GM12878 (cell line): ENCODE measurements around the gene STAT5B. TPM values are rescaled to one million over a fixed set of nuclear protein-coding genes. Genes with fewer than 3 reads are reported as not detected.

Experiments
- ATAC-seq: fragments of 200-7000 bp; cut with Tn5 transposase; 3 replicates; pipeline ENCODE4 v1.9.1; 2020; ENCODE audit warnings: mild to moderate bottlenecking, moderate library complexity
- BruUV-seq: library from RNA; stranded (reverse); fragments of 400-500 nt; replicated peaks from 2 replicates; lab custom pipeline; 2021; lab: Mats Ljungman, UMichigan
- CTCF ChIA-PET: fragments of 300-600 bp; sonication (Branson Sonifier 250); formaldehyde crosslinking; extraction: SDS; loops from one replicate; lab custom pipeline; 2021; ENCODE audit warnings: inconsistent platforms; lab: Yijun Ruan, JAX
- POLR2A ChIA-PET: fragments of 350-600 bp; formaldehyde crosslinking; extraction: SDS; loops from one replicate; lab custom pipeline; 2021; ENCODE audit warnings: inconsistent platforms; lab: Charles Lee
- RAD21 ChIA-PET: fragments of 300-600 bp; sonication (Branson Sonifier 250); formaldehyde crosslinking; loops from one replicate; lab custom pipeline; 2023; ENCODE audit warnings: antibody characterized with exemption; ENCODE audit not compliant: unreplicated experiment; lab: Charles Lee
- SMC1A ChIA-PET: fragments of 300-600 bp; sonication (Branson Sonifier 250); formaldehyde crosslinking; loops from one replicate; lab custom pipeline; 2023; ENCODE audit not compliant: unreplicated experiment, uncharacterized antibody; lab: Charles Lee
- DNase-seq: peaks from one replicate; pipeline ENCODE4 v3.0.0-alpha.2; 2011; ENCODE audit warnings: low read depth, low spot score
- FAIRE-seq: peaks from 3 replicates; lab custom pipeline; 2011; peaks lifted over from hg19 to GRCh38; lab: Jason Lieb, UNC
- H2AFZ ChIP-seq: 2 replicates; pipeline ENCODE4 v1.6.0; 2011; ENCODE audit warnings: low read depth, low read length, control low read depth; ENCODE audit not compliant: control insufficient read depth
- H3K27ac ChIP-seq: 2 replicates; pipeline ENCODE4 v1.5.1; 2011; ENCODE audit warnings: control low read depth; ENCODE audit not compliant: control insufficient read depth, insufficient read depth
- H3K27me3 ChIP-seq, 2 experiments: replicated peaks in 1 of 2; 2 replicates each; pipeline versions ENCODE4 v1.6.0 to v1.6.1; 2011; ENCODE audit warnings: low read length in 1 of 2; ENCODE audit not compliant: control insufficient read depth in 2 of 2, insufficient read depth in 2 of 2
- H3K36me3 ChIP-seq, 2 experiments: 2 replicates each; pipeline ENCODE4 v1.5.1; 2011; ENCODE audit warnings: low read length in 1 of 2; ENCODE audit not compliant: control insufficient read depth in 2 of 2, insufficient read depth in 2 of 2
- H3K4me1 ChIP-seq: 2 replicates; pipeline ENCODE4 v1.6.1; 2011; ENCODE audit warnings: mild to moderate bottlenecking, low read length, moderate library complexity, mixed read lengths; ENCODE audit not compliant: control insufficient read depth, insufficient read depth
- H3K4me2 ChIP-seq: 2 replicates; pipeline ENCODE4 v1.6.0; 2011; ENCODE audit warnings: control low read depth; ENCODE audit not compliant: control insufficient read depth, insufficient read depth
- H3K4me3 ChIP-seq: fragments of 200-600 bp; sonication (generic); 2 replicates; pipeline ENCODE4 v1.5.1; 2016
- H3K79me2 ChIP-seq: 2 replicates; pipeline ENCODE4 v1.6.0; 2011; ENCODE audit warnings: low read length; ENCODE audit not compliant: control insufficient read depth, insufficient read depth
- H3K9ac ChIP-seq: 2 replicates; pipeline ENCODE4 v1.8.0; 2011; ENCODE audit warnings: low read length, control low read depth, mixed read lengths; ENCODE audit not compliant: control insufficient read depth, insufficient read depth
- H3K9me3 ChIP-seq: replicated peaks from 3 replicates; pipeline ENCODE4 v1.5.1; 2011; ENCODE audit warnings: mild to moderate bottlenecking, low read length; ENCODE audit not compliant: control insufficient read depth, insufficient read depth
- H4K20me1 ChIP-seq: 2 replicates; pipeline ENCODE4 v1.6.0; 2011; ENCODE audit not compliant: control insufficient read depth, insufficient read depth
- BRCA1 ChIP-seq: IDR thresholded peaks from 2 replicates; pipeline ENCODE4 v1.6.1; 2011; ENCODE audit warnings: low read depth, low read length, improper control_type of control experiment
- EED ChIP-seq: sonication (generic); IDR thresholded peaks from 2 replicates; pipeline ENCODE4 v1.6.1; 2016; ENCODE audit warnings: antibody characterized with exemption, low read depth
- EZH2 ChIP-seq: IDR thresholded peaks from 2 replicates; pipeline ENCODE4 v1.6.1; 2012; ENCODE audit warnings: low read depth, mild to moderate bottlenecking, control low read depth, inconsistent platforms, low read length, borderline replicate concordance; ENCODE audit not compliant: control insufficient read depth
- IKZF1 ChIP-seq: fragments of 450-650 bp; conservative IDR thresholded peaks from 2 replicates; pipeline ENCODE4 v1.6.1; 2017; ENCODE audit warnings: antibody characterized with exemption, mild to moderate bottlenecking
- IRF4 ChIP-seq: IDR thresholded peaks from 2 replicates; pipeline ENCODE4 v1.6.1; 2011; ENCODE audit warnings: low read depth, low read length
- MLLT1 ChIP-seq: fragments of 450-650 bp; IDR thresholded peaks from 2 replicates; pipeline ENCODE4 v1.6.1; 2016; ENCODE audit warnings: mild to moderate bottlenecking
- NRF1 ChIP-seq: conservative IDR thresholded peaks from 2 replicates; pipeline ENCODE4 v1.6.1; 2011; ENCODE audit warnings: mild to moderate bottlenecking, low read depth, low read length, improper control_type of control experiment
- PAX8 ChIP-seq: fragments of 450-650 bp; IDR thresholded peaks from 2 replicates; pipeline ENCODE4 v1.6.1; 2017; ENCODE audit warnings: mild to moderate bottlenecking, moderate library complexity
- RAD21 ChIP-seq: IDR thresholded peaks from 2 replicates; pipeline ENCODE4 v1.6.1; 2011; ENCODE audit warnings: mild to moderate bottlenecking, low read depth, low read length, moderate library complexity; ENCODE audit not compliant: insufficient read depth
- RELA ChIP-seq: fragments of 450-650 bp; IDR thresholded peaks from 2 replicates; pipeline ENCODE4 v1.8.0; 2014; ENCODE audit warnings: borderline replicate concordance; ENCODE audit not compliant: partially characterized antibody
- RELB ChIP-seq: fragments of 450-650 bp; IDR thresholded peaks from 2 replicates; pipeline ENCODE4 v1.6.1; 2017; ENCODE audit warnings: low read depth, mild to moderate bottlenecking, moderate library complexity
- SIX5 ChIP-seq: IDR thresholded peaks from 2 replicates; pipeline ENCODE4 v1.6.1; 2011; ENCODE audit warnings: mild to moderate bottlenecking, low read depth, low read length, moderate library complexity; ENCODE audit not compliant: severe bottlenecking
- SREBF2 ChIP-seq: IDR thresholded peaks from 2 replicates; pipeline ENCODE4 v1.6.1; 2012; ENCODE audit warnings: mild to moderate bottlenecking, low read length
- SRF ChIP-seq, 2 experiments: IDR thresholded peaks; 2 replicates each; pipeline ENCODE4 v1.6.1; 2011; ENCODE audit warnings: low read depth in 2 of 2, low read length in 2 of 2, mild to moderate bottlenecking in 1 of 2, moderate library complexity in 1 of 2
- ZBTB40 ChIP-seq: fragments of 450-650 bp; IDR thresholded peaks from 2 replicates; pipeline ENCODE4 v1.6.1; 2016; ENCODE audit warnings: mild to moderate bottlenecking, moderate library complexity, borderline replicate concordance
- ZNF24 ChIP-seq: fragments of 450-650 bp; IDR thresholded peaks from 2 replicates; pipeline ENCODE4 v1.6.1; 2017; ENCODE audit warnings: antibody characterized with exemption, mild to moderate bottlenecking
- WGBS: methylation state at CpG from one replicate; pipeline ENCODE4 v1.1.6; 2016; ENCODE audit warnings: low lambda C conversion rate; ENCODE audit not compliant: insufficient replicate concordance, insufficient coverage; ENCODE audit errors: missing lambda C conversion rate; 5-methylcytosine and 5-hydroxymethylcytosine counted together
- in situ Hi-C: fragments of 300-500 bp; cut with MboI; formaldehyde crosslinking; loops from 9 replicates; pipeline ENCODE4 v1.14.3; 2018; ENCODE audit warnings: mixed read lengths
- intact Hi-C: fragments of 100-400 bp; cut with micrococcal nuclease; formaldehyde crosslinking; loops from one replicate; pipeline ENCODE4 v1.14.2; 2022; ENCODE audit not compliant: unreplicated experiment
- polyA plus RNA-seq, 11 experiments: library from polyadenylated mRNA; depleted of rRNA in 4 of 11; unstranded in 6 of 11; stranded (reverse) in 5 of 11; fragments of >200 nt; fragmentation: Nextera tagmentation in 4 of 11; fragmentation: Illumina TruSeq in 1 of 11; extraction: Ambion mirVana in 4 of 11; extraction: Trizol in 1 of 11; gene quantifications; 1 replicate in 1 of 11; 2 replicates in 10 of 11; pipeline versions ENCODE4 v1.2.1 to v1.2.3, GENCODE V29; 2011 to 2016; ENCODE audit warnings: inconsistent platforms in 2 of 11, missing spikeins in 2 of 11, low read depth in 1 of 11
- total RNA-seq, 4 experiments: library from RNA; depleted of rRNA in 3 of 4; stranded (reverse); fragments of >200 nt in 3 of 4; fragmentation: Illumina TruSeq in 1 of 4; extraction: Trizol in 1 of 4; gene quantifications; 2 replicates each; pipeline versions ENCODE4 v1.2.1 to v1.2.3, GENCODE V29; 2013 to 2021

The STAT5B gene
- total and polyA plus RNA-seq, 10 of the 15 experiments (the other 5 are each of a cell fraction or from before 2014, with no cell fraction given): 11.0 to 69.6 (median 46.7) TPM

- 98% methylated on average over 5 of the region's 5 CpGs for WGBS
- ATAC-seq: no peak
Observed at GRCh38 chr17:42225646-42226045, 50.5 kb downstream of the STAT5B start.

More at GRCh38 chr17:42225646-42226045, 50.5 kb downstream of the STAT5B start:
- DNase-seq (no peak), FAIRE-seq (no peak)
- Histone ChIP-seq H3K4me2 (no peak overlapping the region), H3K4me3 (no peak overlapping the region), H3K27me3 (no peaks in the 10 kb centered on the region), H4K20me1 (no peaks in the 10 kb centered on the region), H3K27ac (no peak overlapping the region), H2AFZ (no peak overlapping the region), H3K36me3 (peaks cover 3 to 18% of the 10 kb centered on the region in 2 experiments), H3K9ac (no peak overlapping the region), H3K4me1 (no peaks in the 10 kb centered on the region), H3K79me2 (no peaks in the 10 kb centered on the region), H3K9me3 (no peaks in the 10 kb centered on the region)
- RAD21 ChIA-PET: no interaction called here
- no peak for TF ChIP-seq IRF4
- no peak for TF ChIP-seq SIX5
- TF ChIP-seq BRCA1: no peak
- TF ChIP-seq SRF (IDR thresholded peaks at IDR 0.05; ENCODE audit: low read depth in 2 of 2, low read length in 2 of 2): no peak
- TF ChIP-seq PAX8: no peak
- TF ChIP-seq EZH2: no peak
- no peak for TF ChIP-seq IKZF1
- TF ChIP-seq RELB: no peak
- TF ChIP-seq ZBTB40: no peak
- no peak for TF ChIP-seq ZNF24
- TF ChIP-seq EED: no peak
- TF ChIP-seq RAD21: no peak
- no peak for TF ChIP-seq RELA
- TF ChIP-seq MLLT1: no peak
- TF ChIP-seq NRF1: no peak
- no peak for TF ChIP-seq SREBF2
- BruUV-seq: no TSS peak
- POLR2A ChIA-PET: no interaction called here
- intact Hi-C loops (loop anchor here (10.0 kb wide), 1 partner anchor 179 kb away; no protein-coding TSS in a partner anchor), in situ Hi-C loops (no loop called here)
- SMC1A ChIA-PET: no interaction called here
- CTCF ChIA-PET: no interaction called here
